IPS DF 6.9 (cell line): ENCODE data around the gene SPTBN1.
"Not testable (repeated sequence)": the region's sequence is repeated elsewhere in the genome, so short reads cannot be mapped to it uniquely, and the experiment has no call there.

Source experiments
- DNase-seq: peaks from one replicate; pipeline ENCODE4 v3.0.0-alpha.2; 2013; ENCODE audit warnings: low read depth, low spot score
- H3K27ac ChIP-seq: one replicate; pipeline ENCODE4 v1.5.1; 2013; ENCODE audit warnings: low read length, control low read depth
- H3K27me3 ChIP-seq: 2 replicates; pipeline ENCODE4 v1.6.1; 2013; ENCODE audit warnings: mild to moderate bottlenecking, low read length; ENCODE audit not compliant: control insufficient read depth, insufficient read depth
- H3K36me3 ChIP-seq: 2 replicates; pipeline ENCODE4 v1.6.1; 2013; ENCODE audit warnings: low read length; ENCODE audit not compliant: control insufficient read depth, insufficient read depth
- H3K4me1 ChIP-seq: 2 replicates; pipeline ENCODE4 v1.6.1; 2013; ENCODE audit warnings: low read length; ENCODE audit not compliant: control insufficient read depth, insufficient read depth
- H3K4me3 ChIP-seq: 2 replicates; pipeline ENCODE4 v1.5.1; 2013; ENCODE audit warnings: mild to moderate bottlenecking, low read length
- H3K9me3 ChIP-seq: 2 replicates; pipeline ENCODE4 v1.6.1; 2013; ENCODE audit warnings: low read length, inconsistent platforms; ENCODE audit not compliant: control insufficient read depth, insufficient read depth
- WGBS: extraction: QIAGEN DNeasy Blood & Tissue Kit; methylation state at CpG from one replicate; pipeline ENCODE4 v1.1.7; 2013; ENCODE audit warnings: mixed read lengths, missing lambda C conversion rate; ENCODE audit not compliant: insufficient read length, insufficient coverage; 5-methylcytosine and 5-hydroxymethylcytosine counted together

The SPTBN1 gene

DNA sequence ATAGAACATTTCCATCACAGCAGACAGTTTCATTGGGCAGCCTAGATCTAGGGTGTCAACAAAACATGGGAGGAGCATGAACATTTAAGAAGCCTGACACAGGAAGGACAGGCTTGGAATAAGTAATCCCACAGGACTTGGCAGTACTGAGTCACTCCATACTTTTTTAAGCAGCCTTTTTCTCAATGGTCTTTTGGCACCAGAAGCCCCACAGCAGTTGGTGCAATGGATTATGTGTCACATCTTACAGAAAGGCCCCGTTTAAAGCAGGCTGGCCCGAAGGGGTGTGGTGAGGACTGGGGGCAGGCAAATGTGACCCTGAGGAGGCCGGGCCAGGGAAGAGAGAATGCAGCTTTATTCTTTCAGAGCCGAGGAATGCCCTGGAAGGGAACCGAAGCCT lies 26.6 kb downstream of the SPTBN1 start:
- Histone ChIP-seq H3K27me3 (no peaks in the 10 kb centered on the region), H3K4me3 (no peak overlapping the region), H3K9me3 (no peaks in the 10 kb centered on the region), H3K36me3 (no peaks in the 10 kb centered on the region), H3K27ac (no peak overlapping the region), H3K4me1 (no peaks in the 10 kb centered on the region)
- no CpG with 5 or more reads among the region's 5 CpGs for WGBS
- DNase-seq: no peak

DNA sequence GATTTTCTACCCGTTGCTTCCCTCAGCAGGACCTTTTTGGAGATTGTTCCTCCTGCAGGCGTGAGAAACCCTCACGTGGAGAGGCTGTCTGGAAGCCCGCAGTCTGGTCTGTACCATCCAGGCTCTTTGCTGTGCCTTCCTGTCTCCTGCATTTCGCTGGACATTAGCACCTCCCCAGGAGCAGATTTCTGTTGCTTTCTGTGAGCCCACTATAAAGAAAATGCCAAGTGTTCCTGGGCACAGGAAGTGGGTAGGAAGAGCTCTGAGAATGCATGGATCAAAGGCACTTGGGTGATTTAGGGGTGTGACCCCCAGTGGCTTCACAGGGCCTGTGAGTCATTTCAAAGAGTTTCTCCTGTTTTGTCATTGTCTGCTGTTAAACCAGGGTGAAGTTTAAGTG lies 27.3 kb downstream of the SPTBN1 start:
- Histone ChIP-seq H3K9me3 (no peaks in the 10 kb centered on the region), H3K27ac (no peak overlapping the region), H3K4me3 (no peak overlapping the region), H3K27me3 (no peaks in the 10 kb centered on the region), H3K4me1 (no peaks in the 10 kb centered on the region), H3K36me3 (no peaks in the 10 kb centered on the region)
- no CpG with 5 or more reads among the region's 5 CpGs for WGBS
- DNase-seq: no peak

DNA sequence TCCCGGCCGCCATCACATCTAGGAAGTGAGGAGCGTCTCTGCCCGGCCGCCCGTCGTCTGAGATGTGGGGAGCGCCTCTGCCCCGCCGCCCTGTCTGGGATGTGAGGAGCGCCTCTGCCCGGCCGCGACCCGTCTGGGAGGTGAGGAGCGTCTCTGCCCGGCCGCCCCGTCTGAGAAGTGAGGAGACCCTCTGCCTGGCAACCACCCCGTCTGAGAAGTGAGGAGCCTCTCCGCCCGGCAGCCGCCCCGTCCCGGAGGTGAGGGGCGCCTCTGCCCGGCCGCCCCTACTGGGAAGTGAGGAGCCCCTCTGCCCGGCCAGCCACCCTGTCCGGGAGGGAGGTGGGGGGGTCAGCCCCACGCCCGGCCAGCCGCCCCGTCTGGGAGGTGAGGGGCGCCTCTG lies 29.6 kb downstream of the SPTBN1 start:
- WGBS: no CpG with 5 or more reads among the region's 35 CpGs
- not testable (repeated sequence) for H3K27me3 ChIP-seq, H3K4me3 ChIP-seq, H3K27ac ChIP-seq, H3K4me1 ChIP-seq, H3K36me3 ChIP-seq, H3K9me3 ChIP-seq, DNase-seq

DNA sequence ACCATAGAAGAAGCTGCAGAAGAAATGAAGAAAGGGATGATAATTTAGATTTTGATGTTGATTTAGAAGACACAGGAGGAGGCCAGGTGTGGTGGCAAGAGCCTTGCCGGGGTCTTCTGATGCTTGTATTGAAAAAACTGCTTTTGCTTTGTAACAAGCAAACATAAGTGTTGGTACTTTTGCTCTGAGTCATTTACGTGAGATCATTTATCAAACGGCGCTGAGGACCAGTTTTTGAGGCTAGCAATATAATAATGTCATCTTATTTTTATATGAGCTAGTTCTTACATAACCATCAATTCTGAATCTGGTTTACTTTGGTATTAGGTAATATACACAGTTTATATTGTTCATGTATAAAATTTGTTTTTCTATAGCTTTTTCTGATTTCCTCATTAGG lies 30.6 kb downstream of the SPTBN1 start:
- no peaks in the 10 kb centered on the region for H3K36me3 ChIP-seq
- no peaks in the 10 kb centered on the region for H3K27me3 ChIP-seq
- no peaks in the 10 kb centered on the region for H3K9me3 ChIP-seq
- DNase-seq: no peak
- H3K4me1 ChIP-seq: no peaks in the 10 kb centered on the region
- no peak overlapping the region for H3K27ac ChIP-seq
- WGBS: no CpG with 5 or more reads among the region's 4 CpGs
- no peak overlapping the region for H3K4me3 ChIP-seq

DNA sequence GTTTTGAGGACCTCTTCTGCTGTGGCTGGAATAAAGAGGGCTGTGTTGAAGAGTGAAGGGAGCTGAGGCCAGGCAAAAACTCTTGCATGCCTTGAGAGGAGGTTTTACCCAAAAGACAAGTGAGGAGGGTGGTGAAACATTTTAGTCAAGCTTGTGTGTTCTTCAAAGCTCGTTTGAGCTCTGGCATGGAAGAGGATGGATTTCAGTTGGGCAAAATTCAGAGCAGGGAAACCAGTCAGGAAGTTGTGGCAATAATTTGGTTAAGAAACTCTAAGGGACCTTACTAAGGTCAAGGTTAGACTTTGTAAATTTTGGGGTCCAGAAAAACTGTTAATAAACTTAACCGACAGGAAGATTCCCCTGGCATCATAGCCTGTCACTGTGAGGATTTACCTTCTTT lies 34.7 kb downstream of the SPTBN1 start:
- no CpG with 5 or more reads among the region's 2 CpGs for WGBS
- H3K4me3 ChIP-seq: no peak overlapping the region
- no peak overlapping the region for H3K27ac ChIP-seq
- no peak for DNase-seq
- no peaks in the 10 kb centered on the region for H3K36me3 ChIP-seq
- H3K9me3 ChIP-seq: no peaks in the 10 kb centered on the region
- 0 out of 2 replicates have a peak, but pooled peaks cover 2% of the 10 kb centered on the region for H3K4me1 ChIP-seq
- H3K27me3 ChIP-seq: no peaks in the 10 kb centered on the region

DNA sequence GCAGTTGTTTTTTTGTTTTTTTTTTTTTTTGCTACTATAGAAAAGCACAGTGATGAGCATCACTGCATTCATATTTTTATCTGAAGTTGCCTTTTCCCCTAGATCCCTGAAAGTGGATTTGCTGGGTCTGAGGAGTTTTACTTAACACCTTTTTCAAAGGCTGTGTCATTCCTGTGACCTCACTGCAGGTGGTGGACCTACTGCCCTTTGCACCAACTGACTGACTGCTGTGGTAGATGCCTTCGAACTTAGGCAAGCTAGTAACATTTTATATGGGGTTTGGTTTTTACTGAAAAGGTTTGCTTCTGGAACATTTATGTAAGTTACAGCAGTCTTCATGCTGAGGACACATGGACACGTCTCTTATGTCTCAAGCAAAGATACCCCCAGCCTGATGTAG lies 36.2 kb downstream of the SPTBN1 start:
- WGBS: no CpG with 5 or more reads among the region's 2 CpGs
- Histone ChIP-seq H3K4me3 (no peak overlapping the region), H3K4me1 (0 out of 2 replicates have a peak, but pooled peaks cover 2% of the 10 kb centered on the region), H3K9me3 (no peaks in the 10 kb centered on the region), H3K27ac (no peak overlapping the region), H3K27me3 (no peaks in the 10 kb centered on the region), H3K36me3 (no peaks in the 10 kb centered on the region)
- DNase-seq: no peak

DNA sequence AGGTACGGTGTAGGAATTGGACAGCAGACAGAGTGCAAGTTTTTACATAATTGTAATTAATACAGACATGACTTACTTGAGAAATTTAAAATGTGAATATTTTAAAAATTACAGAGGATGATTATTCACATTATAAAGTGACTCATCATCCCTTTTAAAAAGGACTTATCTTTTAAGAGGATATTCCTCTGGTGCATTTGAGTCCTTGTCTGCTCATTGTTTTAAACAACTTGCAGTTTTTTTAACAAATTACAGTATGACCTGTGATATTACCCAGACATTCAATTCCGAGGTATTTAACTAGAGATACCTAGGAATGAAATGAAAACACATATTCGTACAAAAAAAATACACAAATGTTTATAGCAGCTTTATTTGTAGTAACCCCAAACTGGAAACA lies 38.0 kb downstream of the SPTBN1 start:
- no CpG with 5 or more reads among the region's 3 CpGs for WGBS
- no peaks in the 10 kb centered on the region for H3K27me3 ChIP-seq
- DNase-seq: no peak
- no peaks in the 10 kb centered on the region for H3K9me3 ChIP-seq
- 0 out of 2 replicates have a peak, but pooled peaks cover 4% of the 10 kb centered on the region for H3K4me1 ChIP-seq
- H3K36me3 ChIP-seq: no peaks in the 10 kb centered on the region
- no peak overlapping the region for H3K27ac ChIP-seq
- no peak overlapping the region for H3K4me3 ChIP-seq

DNA sequence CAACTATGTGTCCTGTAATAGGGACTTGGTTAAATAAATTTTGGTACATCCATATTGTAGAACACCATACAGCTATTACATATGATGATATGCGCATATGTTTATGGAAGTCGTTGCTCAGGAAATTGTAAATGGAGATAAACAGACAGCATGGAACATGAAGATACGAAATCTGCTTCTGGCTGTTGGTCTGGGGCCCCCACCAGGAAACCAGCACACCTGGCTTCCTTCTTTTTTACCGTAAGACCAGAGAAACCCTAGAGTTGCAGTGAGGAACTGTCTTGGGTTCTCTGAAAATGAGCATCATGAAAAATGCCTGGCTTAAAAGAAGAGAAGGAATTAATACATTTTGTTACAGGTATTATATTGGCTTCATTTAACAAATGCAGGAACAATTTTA lies 40.8 kb downstream of the SPTBN1 start:
- no CpG with 5 or more reads among the region's 4 CpGs for WGBS
- no peaks in the 10 kb centered on the region for H3K36me3 ChIP-seq
- no peaks in the 10 kb centered on the region for H3K9me3 ChIP-seq
- DNase-seq: no peak
- no peaks in the 10 kb centered on the region for H3K27me3 ChIP-seq
- 0 out of 2 replicates have a peak, but pooled peaks cover 4% of the 10 kb centered on the region for H3K4me1 ChIP-seq
- H3K4me3 ChIP-seq: no peak overlapping the region
- no peak overlapping the region for H3K27ac ChIP-seq

DNA sequence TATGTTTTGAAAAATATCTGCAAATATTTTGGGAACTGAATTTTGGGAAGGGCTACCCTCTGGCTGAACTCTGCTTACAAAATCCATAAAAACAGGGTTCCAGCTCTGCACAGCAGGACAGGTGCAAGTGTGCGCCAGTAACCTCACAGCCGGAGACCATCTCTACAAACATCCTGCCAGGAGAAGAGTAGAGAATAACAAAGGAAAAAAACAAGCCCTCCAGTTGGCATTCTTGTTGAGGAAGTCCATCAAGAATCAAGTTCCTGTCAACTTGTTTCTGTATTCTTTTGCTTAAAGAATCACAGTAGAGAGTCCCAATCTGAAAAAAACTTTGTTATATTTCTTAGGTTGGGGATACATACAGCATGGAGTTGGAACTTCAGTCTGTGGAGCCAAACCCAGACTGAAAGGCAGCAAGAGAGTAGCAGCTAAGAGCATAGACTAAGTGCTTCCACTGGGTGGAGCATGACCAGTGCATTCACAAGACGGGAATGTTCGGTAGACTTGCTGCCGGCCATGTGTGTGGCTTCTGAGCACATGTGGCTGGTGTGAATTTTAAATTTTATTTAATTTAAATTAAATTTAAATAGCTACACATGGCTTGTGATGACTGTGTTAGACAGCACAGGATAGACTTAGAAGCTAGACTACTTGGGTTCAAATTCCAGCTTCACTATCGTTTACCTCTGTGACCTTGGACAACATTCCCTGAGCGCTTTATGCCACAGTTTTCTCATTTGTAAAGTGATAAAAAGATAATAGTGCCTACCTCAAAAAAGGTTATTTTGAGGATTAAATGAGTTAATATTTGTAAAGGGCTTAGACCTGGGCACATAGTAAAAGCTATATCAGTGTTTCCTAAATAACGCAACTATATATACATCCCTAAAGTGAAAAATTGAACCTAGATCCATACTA lies 41.9 kb downstream of the SPTBN1 start:
- Histone ChIP-seq H3K36me3 (no peaks in the 10 kb centered on the region), H3K9me3 (no peaks in the 10 kb centered on the region), H3K4me1 (0 out of 2 replicates have a peak, but pooled peaks cover 4% of the 10 kb centered on the region), H3K4me3 (no peak overlapping the region), H3K27ac (no peak overlapping the region), H3K27me3 (no peaks in the 10 kb centered on the region)
- no CpG with 5 or more reads among the region's 8 CpGs for WGBS
- no peak for DNase-seq

DNA sequence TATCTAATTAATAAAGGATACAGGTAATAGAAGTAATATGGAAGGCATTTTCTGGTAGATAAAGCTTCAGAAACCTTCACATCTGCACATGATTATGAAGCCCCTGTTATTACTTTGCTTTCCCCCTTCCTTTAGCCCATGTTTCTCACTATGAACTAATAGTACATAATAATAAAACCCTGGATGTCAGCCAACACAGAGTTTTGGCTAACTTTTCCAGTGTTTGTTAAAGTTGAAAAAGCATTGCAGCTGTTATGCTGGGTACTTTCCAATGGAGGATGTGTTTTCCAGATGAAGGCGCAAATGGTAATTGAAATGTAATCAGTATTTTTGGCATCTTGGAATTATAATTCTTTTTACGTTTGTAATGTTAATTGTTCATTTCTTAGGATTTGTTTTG lies 43.5 kb downstream of the SPTBN1 start:
- Histone ChIP-seq H3K27me3 (no peaks in the 10 kb centered on the region), H3K4me1 (0 out of 2 replicates have a peak, but pooled peaks cover 4% of the 10 kb centered on the region), H3K27ac (no peak overlapping the region), H3K4me3 (no peak overlapping the region), H3K36me3 (no peaks in the 10 kb centered on the region), H3K9me3 (no peaks in the 10 kb centered on the region)
- no CpG with 5 or more reads among the region's 2 CpGs for WGBS
- no peak for DNase-seq
